CD4-positive, alpha-beta memory T cell (primary cell): ENCODE data around the gene CD200. TPM values are rescaled to one million over a fixed set of nuclear protein-coding genes. Genes with fewer than 3 reads are reported as not detected.
A peak's percentile ranks its signal among the peaks of the same experiment; 100 is the strongest.

Experiments
- CTCF ChIA-PET: fragments of 350-600 bp; sonication (Branson Sonifier 250); formaldehyde crosslinking; loops from one replicate; lab custom pipeline; 2021; ENCODE audit warnings: inconsistent platforms; ENCODE audit not compliant: partially characterized antibody; lab: Charles Lee
- POLR2A ChIA-PET: fragments of 350-600 bp; sonication (Branson Sonifier 250); formaldehyde crosslinking; loops from one replicate; lab custom pipeline; 2021; ENCODE audit not compliant: partially characterized antibody; lab: Charles Lee
- DNase-seq, 5 donors: peaks; one replicate each; pipeline versions ENCODE4 v3.0.0 to v3.0.0-alpha.2; 2020 to 2022; ENCODE audit warnings: mixed read lengths in 1 of 5
- H3K27ac ChIP-seq: one replicate; pipeline ENCODE4 v1.7.0; 2013; ENCODE audit warnings: low read depth, low read length
- H3K27me3 ChIP-seq: 2 replicates; pipeline ENCODE4 v1.7.0; 2013; ENCODE audit warnings: mild to moderate bottlenecking, low read length, moderate library complexity; ENCODE audit not compliant: insufficient read depth
- H3K36me3 ChIP-seq: 2 replicates; pipeline ENCODE4 v1.7.0; 2013; ENCODE audit warnings: mild to moderate bottlenecking, low read length, moderate library complexity; ENCODE audit not compliant: insufficient read depth
- H3K4me1 ChIP-seq: 2 replicates; pipeline ENCODE4 v1.7.0; 2013; ENCODE audit warnings: mild to moderate bottlenecking, low read length, moderate library complexity; ENCODE audit not compliant: insufficient read depth
- H3K4me3 ChIP-seq, 2 donors: one replicate each; pipeline ENCODE4 v1.7.0; 2013; ENCODE audit warnings: low read length in 2 of 2, mild to moderate bottlenecking in 1 of 2
- H3K9me3 ChIP-seq, 2 donors: one replicate each; pipeline ENCODE4 v1.7.0; 2013; ENCODE audit warnings: low read length in 2 of 2, control low read depth in 1 of 2; ENCODE audit not compliant: control insufficient read depth in 1 of 2
- H3K27ac Mint-ChIP-seq, 7 donors: one replicate each; pipeline ENCODE4 v1.8.0; 2020 to 2021; ENCODE audit warnings: mixed read lengths in 7 of 7, mild to moderate bottlenecking in 6 of 7, inconsistent platforms in 3 of 7, moderate library complexity in 3 of 7
- H3K27me3 Mint-ChIP-seq, 2 donors: one replicate each; pipeline ENCODE4 v1.8.0; 2020 to 2021; ENCODE audit warnings: mixed read lengths in 2 of 2
- H3K36me3 Mint-ChIP-seq, 2 donors: one replicate each; pipeline ENCODE4 v1.8.0; 2020 to 2021; ENCODE audit warnings: mixed read lengths in 2 of 2, inconsistent platforms in 1 of 2, mild to moderate bottlenecking in 1 of 2
- H3K4me1 Mint-ChIP-seq, 4 donors: one replicate each; pipeline ENCODE4 v1.8.0; 2020 to 2021; ENCODE audit warnings: mixed read lengths in 4 of 4, mild to moderate bottlenecking in 1 of 4
- H3K4me3 Mint-ChIP-seq, 8 donors: one replicate each; pipeline ENCODE4 v1.8.0; 2020 to 2021; ENCODE audit warnings: mixed read lengths in 8 of 8, mild to moderate bottlenecking in 7 of 8, moderate library complexity in 6 of 8, inconsistent platforms in 3 of 8
- H3K9me3 Mint-ChIP-seq, 8 donors: one replicate each; pipeline ENCODE4 v1.8.0; 2020 to 2021; ENCODE audit warnings: mixed read lengths in 8 of 8, mild to moderate bottlenecking in 5 of 8, inconsistent platforms in 3 of 8, moderate library complexity in 1 of 8
- intact Hi-C: fragments of 100-400 bp; cut with micrococcal nuclease; formaldehyde crosslinking; loops from one replicate; pipeline ENCODE4 v1.15.1; 2023
- polyA plus RNA-seq, 2 donors: library from polyadenylated mRNA; unstranded; fragments of 300-500 nt; fragmentation: Illumina TruSeq; gene quantifications; one replicate each; pipeline ENCODE4 v1.2.3, GENCODE V29; 2021
- total RNA-seq, 2 experiments: library from RNA; stranded (reverse); gene quantifications; one replicate each; pipeline ENCODE4 v1.2.3, GENCODE V29; 2021

The CD200 gene
- total and polyA plus RNA-seq, 4 experiments from 2014 or later, result 0.93 to 1.8 (median 1.1) TPM

DNA sequence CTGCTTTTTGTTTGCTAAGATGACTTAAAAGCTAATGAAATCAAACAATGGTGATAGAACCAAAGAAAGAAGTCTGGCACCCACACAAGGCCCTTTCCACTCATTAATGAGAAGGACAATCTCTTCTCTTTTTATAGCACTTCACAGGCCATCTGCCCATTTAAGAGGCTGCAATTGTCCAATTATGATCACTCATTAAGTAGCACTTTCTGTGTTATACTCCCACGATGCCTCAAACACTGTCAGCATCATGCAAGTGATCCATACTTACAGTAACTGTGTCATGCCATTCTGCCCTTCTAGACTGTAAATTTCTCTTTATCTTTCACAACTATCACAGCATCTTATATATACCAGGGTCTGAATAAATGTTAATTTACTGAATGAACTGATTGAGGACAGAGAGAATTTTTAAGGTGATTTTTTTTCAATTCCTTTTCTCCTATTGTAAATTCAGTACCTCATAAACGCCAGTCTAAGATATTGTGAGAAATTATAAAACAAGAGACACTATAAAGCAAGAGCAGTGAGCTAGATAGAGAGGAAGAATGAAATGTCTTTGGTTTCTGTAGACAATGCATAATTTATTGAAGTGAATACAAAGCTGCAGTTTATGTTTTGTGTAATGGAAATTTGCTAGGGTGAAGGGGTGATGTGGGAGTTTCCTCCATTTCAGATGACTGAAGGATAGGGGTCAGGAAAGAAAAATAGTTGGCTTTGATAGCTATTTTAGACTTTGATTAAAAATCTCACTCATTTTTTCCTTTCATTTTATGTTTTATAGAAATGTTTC lies 17.3 kb downstream of the CD200 start:
- Mint-ChIP-seq H3K4me3 (no peak overlapping the region), H3K27me3 (no peaks in the 10 kb centered on the region), H3K4me1 (peaks cover 0 to 5% (median 0%) of the 10 kb centered on the region in 4 donors), H3K9me3 (no peaks in the 10 kb centered on the region), H3K36me3 (peaks cover 3 to 4% of the 10 kb centered on the region in 2 donors), H3K27ac (no peak overlapping the region)
- H3K36me3 ChIP-seq, result no peaks in the 10 kb centered on the region
- intact Hi-C loops, result no loop called here
- no peak for DNase-seq
- H3K9me3 ChIP-seq, result no peaks in the 10 kb centered on the region
- CTCF ChIA-PET, result interaction anchor here (1.6 kb wide), 1 partner anchor 16 kb away, joined by 4 read pairs; no protein-coding TSS in a partner anchor
- POLR2A ChIA-PET, result no interaction called here
- H3K27me3 ChIP-seq, result no peaks in the 10 kb centered on the region
- no peak overlapping the region for H3K27ac ChIP-seq
- no peak overlapping the region for H3K4me3 ChIP-seq
- H3K4me1 ChIP-seq, result no peaks in the 10 kb centered on the region

DNA sequence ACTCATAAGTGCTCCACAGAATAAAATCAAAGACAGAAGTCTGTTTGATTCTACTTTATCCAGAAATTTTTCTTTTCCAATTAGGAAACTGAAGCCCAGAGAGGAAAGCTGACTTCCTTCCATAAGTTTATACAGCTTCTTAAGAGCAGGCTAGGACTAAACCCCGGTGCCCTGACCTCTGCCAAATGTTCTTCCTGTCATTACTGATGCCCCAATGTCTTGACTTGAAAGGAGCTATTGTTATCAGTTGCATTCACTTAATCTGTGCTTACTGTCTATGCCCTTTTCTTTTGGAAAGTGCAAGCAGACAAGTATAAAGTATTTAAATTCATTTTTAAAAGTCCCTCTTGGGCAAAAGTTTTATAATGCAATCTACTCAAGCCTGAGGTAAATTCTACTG lies 18.1 kb downstream of the CD200 start:
- ChIA-PET POLR2A (no interaction called here), CTCF (interaction anchor here (1.6 kb wide), 1 partner anchor 17 kb away, joined by 4 read pairs; no protein-coding TSS in a partner anchor)
- H3K4me1 Mint-ChIP-seq, result peaks cover 0 to 5% (median 0%) of the 10 kb centered on the region in 4 donors
- no peaks in the 10 kb centered on the region for H3K27me3 Mint-ChIP-seq
- H3K36me3 Mint-ChIP-seq, result peaks cover 3 to 4% of the 10 kb centered on the region in 2 donors
- H3K9me3 Mint-ChIP-seq, result no peaks in the 10 kb centered on the region
- H3K4me1 ChIP-seq, result no peaks in the 10 kb centered on the region
- no peak overlapping the region for H3K4me3 Mint-ChIP-seq
- H3K27ac Mint-ChIP-seq, result no peak overlapping the region
- no peaks in the 10 kb centered on the region for H3K9me3 ChIP-seq
- intact Hi-C loops, result no loop called here
- no peak overlapping the region for H3K27ac ChIP-seq
- no peak overlapping the region for H3K4me3 ChIP-seq
- DNase-seq, result no peak
- no peaks in the 10 kb centered on the region for H3K36me3 ChIP-seq
- H3K27me3 ChIP-seq, result no peaks in the 10 kb centered on the region

DNA sequence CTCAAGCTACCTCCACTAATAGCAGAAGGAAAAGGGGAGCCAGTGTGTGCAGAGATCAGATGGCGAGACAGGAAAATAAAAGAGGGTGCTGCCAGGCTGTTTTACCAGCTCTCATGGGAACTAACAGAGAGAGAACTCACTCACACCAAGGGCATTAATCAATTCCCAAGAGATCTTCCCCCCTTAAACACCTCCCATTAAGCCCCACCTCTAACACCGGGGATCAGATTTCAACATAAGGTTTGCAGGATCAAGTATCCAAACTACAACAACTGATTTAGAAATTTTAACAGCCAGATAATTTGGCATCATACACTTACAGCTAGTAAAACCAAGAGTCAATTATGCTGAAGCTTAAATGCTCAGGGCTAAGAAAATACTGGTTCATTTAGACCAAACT lies 18.9 kb downstream of the CD200 start:
- CTCF ChIA-PET, result no interaction called here
- DNase-seq, result no peak
- H3K9me3 ChIP-seq, result no peaks in the 10 kb centered on the region
- H3K4me1 ChIP-seq, result no peaks in the 10 kb centered on the region
- H3K4me3 Mint-ChIP-seq, result no peak overlapping the region
- H3K27me3 Mint-ChIP-seq, result no peaks in the 10 kb centered on the region
- H3K9me3 Mint-ChIP-seq, result no peaks in the 10 kb centered on the region
- POLR2A ChIA-PET, result no interaction called here
- no peaks in the 10 kb centered on the region for H3K27me3 ChIP-seq
- H3K27ac Mint-ChIP-seq, result peak overlapping the region in 1 of 7 donors; percentile 33
- H3K36me3 ChIP-seq, result no peaks in the 10 kb centered on the region
- intact Hi-C loops, result no loop called here
- H3K4me3 ChIP-seq, result no peak overlapping the region
- peaks cover 0 to 3% of the 10 kb centered on the region in 2 donors for H3K36me3 Mint-ChIP-seq
- no peak overlapping the region for H3K27ac ChIP-seq
- peaks cover 0 to 5% (median 0%) of the 10 kb centered on the region in 4 donors for H3K4me1 Mint-ChIP-seq

DNA sequence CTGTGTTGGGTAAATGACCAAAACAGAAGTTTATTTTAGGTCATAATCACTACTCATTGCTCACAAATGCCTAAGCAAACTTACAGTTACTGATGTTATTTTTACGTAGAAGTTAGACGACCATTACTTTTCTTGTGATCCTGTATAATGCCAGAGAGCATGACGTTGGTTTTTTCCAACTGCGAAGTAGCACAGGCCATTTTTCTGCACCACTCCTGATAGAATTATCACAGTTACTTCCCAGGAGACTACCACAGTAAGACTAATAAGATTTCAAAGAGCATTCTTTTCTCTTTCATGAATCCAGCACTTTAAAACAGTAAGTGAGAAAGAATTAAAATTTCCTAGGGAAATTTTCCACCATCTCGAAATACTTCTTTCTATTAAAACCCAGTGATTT lies 19.8 kb downstream of the CD200 start:
- H3K9me3 ChIP-seq, result no peaks in the 10 kb centered on the region
- no peaks in the 10 kb centered on the region for H3K9me3 Mint-ChIP-seq
- no peak for DNase-seq
- intact Hi-C loops, result no loop called here
- H3K4me3 Mint-ChIP-seq, result no peak overlapping the region
- H3K36me3 ChIP-seq, result no peaks in the 10 kb centered on the region
- no peak overlapping the region for H3K27ac Mint-ChIP-seq
- no peak overlapping the region for H3K27ac ChIP-seq
- ChIA-PET CTCF (interaction anchor here (0.6 kb wide), 1 partner anchor 25 kb away, joined by 3 read pairs; no protein-coding TSS in a partner anchor), POLR2A (no interaction called here)
- H3K4me1 ChIP-seq, result peaks cover 3% of the 10 kb centered on the region
- no peak overlapping the region for H3K4me3 ChIP-seq
- peaks cover 0 to under 1% of the 10 kb centered on the region in 2 donors for H3K36me3 Mint-ChIP-seq
- no peaks in the 10 kb centered on the region for H3K27me3 ChIP-seq
- H3K4me1 Mint-ChIP-seq, result peaks cover under 1 to 5% (median 4%) of the 10 kb centered on the region in 4 donors
- no peaks in the 10 kb centered on the region for H3K27me3 Mint-ChIP-seq

DNA sequence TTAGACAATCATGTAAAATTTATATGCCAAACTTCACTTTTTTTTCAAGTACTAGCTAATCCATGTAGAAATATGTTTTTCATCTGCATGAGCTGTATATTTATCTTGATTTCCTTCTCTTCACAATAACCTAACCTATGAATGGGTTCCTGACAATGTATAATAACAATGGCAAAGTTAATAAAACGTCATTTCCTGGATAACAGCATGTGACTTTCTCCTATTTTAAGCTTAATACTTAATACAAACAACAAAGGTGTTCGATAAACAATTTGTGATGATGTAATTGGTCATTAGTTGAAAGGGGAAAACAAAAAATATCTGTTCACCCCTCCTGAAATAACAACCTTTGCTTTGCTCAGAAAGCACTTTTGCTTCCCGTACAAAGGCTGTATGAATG lies 20.4 kb downstream of the CD200 start:
- DNase-seq, result no peak
- H3K4me3 ChIP-seq, result no peak overlapping the region
- no peak overlapping the region for H3K27ac Mint-ChIP-seq
- H3K4me1 Mint-ChIP-seq, result peaks cover 6 to 11% (median 10%) of the 10 kb centered on the region in 4 donors
- no peaks in the 10 kb centered on the region for H3K9me3 Mint-ChIP-seq
- no peaks in the 10 kb centered on the region for H3K36me3 ChIP-seq
- no peaks in the 10 kb centered on the region for H3K27me3 ChIP-seq
- no peaks in the 10 kb centered on the region for H3K36me3 Mint-ChIP-seq
- H3K4me1 ChIP-seq, result peaks cover 9% of the 10 kb centered on the region
- H3K27ac ChIP-seq, result no peak overlapping the region
- intact Hi-C loops, result no loop called here
- H3K27me3 Mint-ChIP-seq, result no peaks in the 10 kb centered on the region
- ChIA-PET CTCF (no interaction called here), POLR2A (no interaction called here)
- no peak overlapping the region for H3K4me3 Mint-ChIP-seq
- no peaks in the 10 kb centered on the region for H3K9me3 ChIP-seq

DNA sequence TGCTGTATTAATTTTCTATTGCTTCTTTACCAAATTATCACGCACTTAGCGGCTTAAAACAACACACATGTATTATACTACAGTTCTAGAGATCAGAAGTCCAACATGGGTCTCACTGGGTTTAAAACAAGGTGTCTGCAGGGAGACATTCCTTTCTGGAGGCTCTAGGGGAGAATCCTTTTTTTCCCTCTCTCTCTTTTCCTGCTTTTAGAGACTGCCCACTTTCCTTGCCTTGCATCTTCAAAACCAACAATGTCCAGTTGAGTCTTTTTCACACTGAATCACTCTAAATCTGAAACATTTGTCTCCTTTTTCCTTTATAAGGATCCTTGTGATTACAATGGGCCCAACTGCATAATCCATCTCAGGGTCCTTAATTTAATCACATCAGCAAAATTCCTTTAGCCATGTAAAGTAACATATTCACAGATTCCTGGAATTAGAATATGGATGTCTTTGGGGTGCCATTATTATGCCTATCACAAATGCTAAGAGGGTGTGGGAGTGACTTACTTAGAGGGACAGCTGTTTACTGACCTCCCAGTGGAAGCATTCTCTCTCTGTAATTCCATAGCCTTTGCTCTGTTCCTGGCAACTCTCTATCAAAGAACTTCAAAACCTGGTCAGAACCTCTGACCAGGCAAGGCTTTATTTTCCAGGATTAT lies 21.8 kb downstream of the CD200 start:
- H3K27me3 Mint-ChIP-seq, result no peaks in the 10 kb centered on the region
- H3K27me3 ChIP-seq, result no peaks in the 10 kb centered on the region
- no peak overlapping the region for H3K4me3 Mint-ChIP-seq
- DNase-seq, result no peak
- no peaks in the 10 kb centered on the region for H3K36me3 ChIP-seq
- POLR2A ChIA-PET, result no interaction called here
- intact Hi-C loops, result no loop called here
- CTCF ChIA-PET, result no interaction called here
- peaks cover 12% of the 10 kb centered on the region for H3K4me1 ChIP-seq
- H3K4me3 ChIP-seq, result no peak overlapping the region
- H3K9me3 Mint-ChIP-seq, result no peaks in the 10 kb centered on the region
- no peak overlapping the region for H3K27ac ChIP-seq
- no peaks in the 10 kb centered on the region for H3K9me3 ChIP-seq
- peaks cover 10 to 21% (median 15%) of the 10 kb centered on the region in 4 donors for H3K4me1 Mint-ChIP-seq
- no peaks in the 10 kb centered on the region for H3K36me3 Mint-ChIP-seq
- H3K27ac Mint-ChIP-seq, result no peak overlapping the region

DNA sequence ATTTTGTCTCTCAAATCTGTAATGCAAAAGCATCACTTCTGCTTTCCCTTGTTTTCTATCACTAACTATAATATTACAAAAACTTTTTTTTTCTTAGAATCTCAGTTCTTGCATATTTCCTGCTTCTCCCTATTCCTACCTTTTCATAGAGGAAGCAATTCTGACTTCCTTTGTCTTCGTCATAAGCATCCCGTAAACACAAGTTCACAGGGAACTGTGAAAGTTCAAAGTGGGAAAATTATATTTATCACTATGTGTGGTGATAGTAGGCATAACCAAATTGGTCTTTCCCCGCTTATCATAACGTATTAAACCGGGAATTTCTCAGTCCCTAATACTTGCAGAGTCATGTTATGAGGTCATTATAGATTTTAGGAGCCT lies 22.3 kb downstream of the CD200 start:
- no peaks in the 10 kb centered on the region for H3K36me3 Mint-ChIP-seq
- no peak overlapping the region for H3K27ac ChIP-seq
- peaks cover 10 to 21% (median 14%) of the 10 kb centered on the region in 4 donors for H3K4me1 Mint-ChIP-seq

More for the DNA sequence above, 22.3 kb downstream of the CD200 start:
- H3K9me3 Mint-ChIP-seq, result no peaks in the 10 kb centered on the region
- Histone ChIP-seq H3K36me3 (no peaks in the 10 kb centered on the region), H3K9me3 (no peaks in the 10 kb centered on the region), H3K4me3 (no peak overlapping the region), H3K4me1 (peaks cover 12% of the 10 kb centered on the region), H3K27me3 (no peaks in the 10 kb centered on the region)
- H3K4me3 Mint-ChIP-seq, result no peak overlapping the region
- DNase-seq, result no peak
- H3K27me3 Mint-ChIP-seq, result no peaks in the 10 kb centered on the region
- no peak overlapping the region for H3K27ac Mint-ChIP-seq
- POLR2A ChIA-PET, result no interaction called here
- CTCF ChIA-PET, result no interaction called here
- intact Hi-C loops, result no loop called here
